ENCODE measurements around the gene PITPNC1.

GRCh38 chr17:67412032-67412431 lies 35.0 kb downstream of the PITPNC1 start:
- TF ChIP-seq POLR2A (IDR thresholded peaks at IDR 0.05) (no peak), CTCF (IDR thresholded peaks at IDR 0.05) (no peak)

Data from tibial nerve (tissue), 3 donors.